SKM-1 (cell line): ENCODE results near the gene MAN1A1.

Experiments used
- DNase-seq: peaks from one replicate; lab custom pipeline; 2025; ENCODE audit not compliant: unreplicated experiment; lab: John Stamatoyannopoulos, UW

Gene MAN1A1

DNA sequence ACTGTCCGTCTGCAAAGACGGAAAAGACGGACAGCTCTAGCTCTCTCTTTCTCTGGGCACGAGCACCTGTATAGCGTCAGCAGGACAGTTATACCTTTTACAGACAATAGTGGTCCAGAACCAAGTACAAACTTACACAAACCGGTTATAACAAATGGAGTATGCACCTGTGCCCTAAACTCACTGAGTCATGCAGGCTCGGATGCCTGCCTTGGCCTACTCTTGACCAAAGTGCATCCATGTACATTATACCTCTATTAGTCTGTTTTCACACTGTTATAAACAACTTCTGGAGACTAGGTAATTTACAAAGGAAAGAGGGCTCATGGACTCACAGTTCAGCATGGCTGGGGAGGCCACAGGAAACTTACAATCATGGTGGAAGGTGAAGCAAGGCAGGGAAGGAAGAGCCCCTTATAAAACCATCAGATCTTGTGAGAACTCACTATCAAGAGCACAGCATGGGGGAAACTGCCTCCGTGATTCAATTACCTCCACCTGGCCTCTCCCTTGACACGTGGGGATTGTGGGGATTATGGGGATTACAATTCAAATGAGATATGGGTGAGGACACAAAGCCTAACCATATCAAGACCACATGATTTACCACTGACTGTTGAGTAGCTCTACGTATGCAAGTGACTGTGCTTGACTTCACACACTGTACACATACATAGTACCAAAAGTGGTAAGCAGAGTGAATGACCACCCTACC is 23.1 kb downstream of the MAN1A1 start:
- DNase-seq: no peak

DNA sequence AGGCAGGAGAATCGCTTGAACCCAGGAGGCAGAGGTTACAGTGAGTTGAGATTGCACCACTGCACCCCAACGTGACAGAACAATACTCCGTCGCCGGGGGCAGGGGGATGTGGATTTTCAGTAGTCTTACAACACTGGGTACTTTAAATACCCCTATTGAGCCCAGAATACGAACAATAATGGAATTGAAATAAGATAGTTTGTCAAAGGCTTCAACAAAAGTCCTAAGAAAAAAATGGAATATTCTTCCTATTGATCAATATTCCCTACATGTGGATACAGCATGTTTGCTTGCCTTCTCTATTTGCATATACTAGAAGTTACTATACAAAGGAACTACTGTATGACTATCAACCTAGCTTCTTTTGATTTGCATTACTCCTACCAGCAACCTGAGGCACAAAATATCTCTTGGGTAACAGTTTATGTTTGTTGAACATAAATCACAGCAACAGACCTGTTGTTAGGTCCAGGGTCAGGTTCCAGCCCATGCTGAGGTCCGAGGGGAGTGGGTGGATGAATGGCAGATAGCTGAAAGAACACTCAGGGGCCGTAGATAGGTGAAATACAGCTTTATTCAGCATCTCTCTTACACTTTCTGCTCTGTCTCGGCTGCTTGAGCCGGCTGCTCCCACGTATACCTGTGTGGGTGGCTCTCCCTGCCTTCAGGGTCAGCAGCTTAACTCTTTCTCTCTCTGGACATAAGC is 23.8 kb downstream of the MAN1A1 start:
- DNase-seq: no peak

DNA sequence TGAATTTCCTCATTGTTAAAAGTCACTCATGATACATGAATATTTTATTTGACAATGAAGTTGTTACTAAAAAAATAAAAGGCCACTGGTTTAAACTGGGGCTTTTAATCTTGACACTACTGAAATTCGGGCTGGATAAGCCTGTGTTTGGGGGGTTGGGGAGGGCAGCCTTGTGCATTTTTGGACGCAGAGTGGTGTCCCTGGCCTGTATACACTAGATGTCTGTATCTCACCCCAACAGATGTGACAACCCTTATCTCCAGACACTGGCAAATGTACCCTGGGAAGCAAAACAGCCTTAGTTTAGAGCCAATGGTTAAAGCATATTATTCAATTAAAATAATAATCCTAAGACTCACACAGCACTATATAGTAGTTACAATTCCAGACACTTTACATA is 24.8 kb downstream of the MAN1A1 start:
- DNase-seq: no peak

DNA sequence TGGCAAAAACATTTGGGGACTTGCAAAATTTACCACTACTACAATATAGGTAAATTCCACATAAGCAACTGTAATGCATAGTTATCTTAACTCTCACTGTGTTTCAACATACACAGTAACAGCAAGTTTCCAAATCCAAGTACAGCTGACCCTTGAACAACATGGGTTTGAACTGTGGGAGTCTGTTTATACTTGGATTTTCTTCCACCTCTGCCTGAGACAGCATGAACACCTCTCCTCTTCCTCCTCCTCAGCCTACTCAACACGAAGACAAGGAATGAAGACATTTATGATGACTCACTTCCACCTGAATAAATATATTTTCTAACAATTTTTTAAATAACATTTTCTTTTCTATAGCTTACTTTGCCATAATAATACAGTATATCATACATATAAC is 25.6 kb downstream of the MAN1A1 start:
- no peak for DNase-seq

DNA sequence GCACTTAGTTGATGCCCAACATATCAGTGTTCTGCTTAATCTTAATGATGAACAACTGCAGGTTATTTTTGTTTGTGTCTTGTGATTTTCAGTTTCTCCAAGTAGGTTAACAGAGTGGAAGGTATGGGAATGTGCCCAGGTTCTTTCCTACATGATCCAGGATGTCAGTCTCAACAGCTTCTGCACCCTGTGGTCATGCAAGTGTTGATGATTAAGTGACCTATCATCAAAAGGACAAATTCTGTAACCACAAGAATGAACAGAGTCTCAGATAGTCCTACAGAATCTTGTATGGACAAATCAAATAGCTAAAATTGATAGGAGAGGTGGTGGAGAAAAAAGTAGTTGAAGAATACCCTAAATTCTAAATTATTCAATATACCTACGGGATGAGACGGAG is 26.1 kb downstream of the MAN1A1 start:
- no peak for DNase-seq

DNA sequence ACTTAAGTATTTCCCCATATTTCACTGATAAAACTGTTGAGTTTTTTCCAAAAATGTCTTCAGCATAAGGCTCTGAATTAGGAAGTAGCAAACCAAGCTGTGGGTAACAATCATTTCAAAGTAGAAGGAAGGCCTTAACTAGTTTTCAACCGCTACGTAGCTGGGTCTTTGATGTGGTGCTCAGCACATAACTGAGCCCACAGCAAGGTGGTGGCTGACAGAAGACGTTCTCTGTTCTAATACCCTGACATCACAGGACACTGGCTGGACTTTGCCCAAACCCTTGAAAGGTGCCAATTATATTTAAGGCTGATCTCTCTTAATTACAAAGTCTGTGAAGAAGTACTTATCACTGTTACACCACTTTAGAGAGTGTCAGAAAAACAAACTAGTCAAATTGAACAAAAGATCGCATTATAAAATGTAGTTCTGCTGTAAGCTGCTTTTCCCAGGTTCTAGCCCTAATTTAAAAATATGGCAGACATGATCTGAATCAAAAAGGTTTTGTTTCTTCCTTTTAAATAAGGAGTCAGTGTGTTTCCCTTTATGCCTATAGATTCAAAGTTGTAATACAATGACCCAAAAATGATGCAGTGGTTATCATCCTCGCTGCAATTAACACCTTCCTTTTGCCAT is 26.7 kb downstream of the MAN1A1 start:
- DNase-seq: no peak

DNA sequence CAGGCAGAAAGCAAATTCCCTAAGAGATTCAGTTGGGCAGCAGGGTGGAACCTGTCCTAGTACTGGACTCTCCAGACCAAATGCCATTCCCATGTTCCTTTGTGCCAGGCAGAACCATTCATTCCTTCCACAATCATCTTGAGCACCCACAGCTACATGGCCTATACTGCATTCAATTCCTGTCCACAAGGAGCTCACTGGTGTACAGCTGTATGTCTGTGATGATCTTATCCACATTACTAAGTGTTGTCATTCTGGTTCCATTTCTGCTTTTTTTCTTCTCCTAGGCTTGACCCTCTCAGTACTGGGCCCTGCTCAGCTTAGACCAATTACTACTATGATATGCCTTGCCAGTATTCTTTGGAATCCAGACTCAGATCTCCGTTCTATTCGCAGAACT is 27.5 kb downstream of the MAN1A1 start:
- no peak for DNase-seq

- no peak for DNase-seq
Measured at GRCh38 chr6:119319694-119320093, 29.9 kb downstream of the MAN1A1 start.

DNA sequence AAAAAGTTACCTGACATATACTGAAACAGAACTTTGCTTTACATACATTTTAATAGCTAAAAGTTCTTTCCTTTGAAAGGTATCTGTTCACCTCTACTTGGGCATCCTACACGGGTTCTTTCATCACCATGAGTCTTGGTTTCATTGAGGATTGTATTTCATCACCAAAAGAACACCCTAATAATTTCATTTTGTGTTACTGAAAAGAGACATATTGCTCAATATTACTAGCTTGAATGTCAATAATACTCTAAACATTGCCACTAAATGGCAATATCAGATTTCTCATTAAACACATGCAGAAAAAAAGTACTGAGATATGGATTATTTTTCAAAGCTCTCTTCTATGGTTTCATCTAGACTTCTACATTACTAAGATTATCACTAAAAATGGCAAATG is 30.8 kb downstream of the MAN1A1 start:
- DNase-seq: no peak

DNA sequence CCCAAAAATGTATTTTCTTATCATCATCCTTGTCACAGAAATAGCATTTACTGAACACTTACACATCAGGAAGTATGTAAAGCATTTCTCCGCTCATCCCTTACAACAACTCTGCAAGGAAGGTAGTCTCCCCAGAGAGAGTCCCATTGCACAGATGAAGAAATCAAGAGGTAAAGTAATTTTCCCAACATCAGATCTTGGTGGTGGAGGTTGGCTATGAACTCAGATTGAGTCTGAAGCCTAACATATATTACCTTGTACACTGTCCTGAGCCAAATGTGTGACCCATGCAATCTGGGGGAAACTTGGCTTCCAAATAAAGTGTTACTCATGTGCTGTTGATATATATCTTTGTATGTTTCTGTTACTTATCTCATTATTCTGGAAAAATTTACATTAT is 31.4 kb downstream of the MAN1A1 start:
- DNase-seq: no peak

- no peak for DNase-seq
Measured at GRCh38 chr6:119317007-119317406, 32.6 kb downstream of the MAN1A1 start.

GRCh38 chr6:119314885-119315272 is 34.7 kb downstream of the MAN1A1 start:
- DNase-seq: no peak

- no peak for DNase-seq
Measured at GRCh38 chr6:119313937-119314884, 35.4 kb downstream of the MAN1A1 start.

DNA sequence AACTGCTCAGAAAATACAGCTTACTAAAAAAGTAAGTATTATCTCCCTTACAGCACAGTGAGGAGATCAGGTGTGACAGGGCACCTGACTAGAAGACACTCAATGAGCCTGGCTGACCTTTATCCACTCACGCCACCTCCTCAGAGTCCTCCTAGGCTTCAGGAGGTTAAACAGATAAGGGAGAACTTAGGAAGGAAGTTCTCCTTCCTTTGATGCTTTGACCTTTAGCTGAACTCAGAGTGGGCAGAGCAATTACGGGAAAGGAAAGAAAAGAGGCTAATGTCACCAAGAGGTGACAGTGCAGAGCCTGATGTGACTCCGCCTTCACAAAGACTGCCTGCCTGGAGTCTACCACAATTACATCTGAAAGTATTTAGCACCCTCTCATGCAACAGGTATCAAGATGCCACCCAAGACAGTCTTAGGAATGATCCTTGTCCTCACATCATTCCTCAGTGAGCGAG is 36.7 kb downstream of the MAN1A1 start:
- DNase-seq: peak; percentile 55

GRCh38 chr6:119312441-119312840 is 37.1 kb downstream of the MAN1A1 start:
- no peak for DNase-seq

DNA sequence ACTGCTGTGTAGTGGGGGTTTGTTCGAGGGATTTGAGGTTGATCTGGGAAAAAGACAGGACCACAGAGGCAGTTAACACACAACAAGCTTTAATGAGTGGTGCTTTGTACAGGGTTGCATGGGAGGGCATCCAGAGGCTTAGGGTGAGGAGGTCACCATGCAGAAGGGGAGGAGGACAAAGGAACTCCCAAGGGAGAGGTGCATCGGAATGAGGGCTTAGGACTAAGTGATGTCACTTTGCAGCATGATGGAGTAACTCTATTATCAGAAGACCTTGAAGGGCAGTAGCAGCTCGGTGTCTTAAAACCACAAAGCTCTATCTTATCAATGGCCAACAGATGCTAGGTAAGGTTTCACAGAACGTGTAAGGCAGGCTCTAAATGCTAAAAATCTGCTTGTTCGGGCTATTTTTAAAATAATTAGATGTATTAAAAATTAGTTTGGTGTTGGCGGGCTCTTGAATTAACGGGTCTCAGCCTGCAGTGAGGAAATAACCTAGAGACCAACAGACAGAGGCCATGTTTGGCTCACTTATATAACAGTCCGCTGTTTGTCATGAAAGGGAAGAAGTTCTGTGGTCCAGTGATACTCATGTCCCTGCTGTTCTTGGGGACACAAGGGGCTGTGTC is 37.9 kb downstream of the MAN1A1 start:
- DNase-seq: no peak

- DNase-seq: no peak
Measured at GRCh38 chr6:119310486-119311036, 39.0 kb downstream of the MAN1A1 start.

DNA sequence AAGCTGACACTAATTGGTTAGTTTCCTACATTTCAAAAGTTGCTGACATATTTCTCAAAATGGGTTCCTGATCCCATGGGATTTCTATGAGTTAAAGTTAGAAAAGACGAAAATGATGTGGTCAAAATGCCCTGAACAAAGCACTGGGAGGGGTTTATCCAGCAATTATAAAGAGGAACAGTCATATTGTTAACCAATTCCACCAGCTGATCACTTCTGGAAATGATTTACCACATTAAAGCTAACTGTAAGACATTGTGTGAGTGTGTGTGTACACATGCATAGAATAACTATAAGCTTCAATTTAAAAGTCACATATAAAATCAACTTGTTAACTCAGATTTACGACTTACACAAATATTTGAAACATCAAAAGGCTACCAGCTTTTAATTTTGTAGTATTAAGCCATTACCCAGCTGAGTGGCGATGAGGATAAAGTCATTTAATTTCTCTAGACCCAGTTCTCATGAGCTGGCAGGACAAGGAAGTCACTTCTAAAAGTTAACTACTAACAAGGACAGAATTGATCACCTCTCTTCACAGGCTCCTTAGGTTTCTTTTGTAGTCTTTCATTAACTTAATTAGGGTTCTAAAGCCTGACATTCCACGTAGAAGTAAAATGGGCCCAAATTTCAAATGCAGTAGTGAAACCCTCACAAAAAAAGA is 40.4 kb downstream of the MAN1A1 start:
- no peak for DNase-seq

GRCh38 chr6:119308048-119308570 is 41.5 kb downstream of the MAN1A1 start:
- no peak for DNase-seq

- DNase-seq: no peak
Measured at GRCh38 chr6:119307056-119307455, 42.5 kb downstream of the MAN1A1 start.
